ENCODE data around the gene PSAP. TPM values are rescaled to one million over a fixed set of nuclear protein-coding genes. Genes with fewer than 3 reads are reported as not detected.

PSAP gene
- total RNA-seq, 1 donor from 2014 or later: 358 TPM

- Histone ChIP-seq H3K9me3 (ENCODE audit: low read depth) (no peaks in the 10 kb centered on the region), H3K4me2 (peak overlapping the region; percentile 77), H3F3A (ENCODE audit: low read depth) (no peaks in the 10 kb centered on the region), H2AFZ (replicated peaks) (peak overlapping the region; percentile 59), H3K9ac (no peak overlapping the region), H4K20me1 (ENCODE audit: low read depth) (no peaks in the 10 kb centered on the region), H3K4me1 (no peaks in the 10 kb centered on the region), H3K4me3 (peak overlapping the region; percentile 51), H3K79me2 (ENCODE audit: low read depth) (no peaks in the 10 kb centered on the region), H3K27ac (no peak overlapping the region), H3K36me3 (no peaks in the 10 kb centered on the region), H3K27me3 (peaks cover 45% of the 10 kb centered on the region)
- Mint-ChIP-seq H3K36me3 (no peaks in the 10 kb centered on the region), H3K4me3 (peak overlapping the region; percentile 43), H3K9me3 (no peaks in the 10 kb centered on the region), H3K27me3 (ENCODE audit: insufficient read depth, low read depth) (peaks cover 12% of the 10 kb centered on the region), H3K27ac (no peak overlapping the region), H3K4me1 (peaks cover 4% of the 10 kb centered on the region)
- no peak for DNase-seq (ENCODE audit: low spot score)
- no peak for TF ChIP-seq EZH2phosphoT487 (IDR thresholded peaks at IDR 0.05)
- no peak for TF ChIP-seq EZH2 (IDR thresholded peaks at IDR 0.05)
- TF ChIP-seq CTCF (IDR thresholded peaks at IDR 0.05): no peak
Observed at GRCh38 chr10:71772832-71773220, 78.2 kb downstream of the PSAP start.

- H3K27me3 ChIP-seq: peaks cover 45% of the 10 kb centered on the region
- no peak for TF ChIP-seq EZH2 (IDR thresholded peaks at IDR 0.05)
- no peak for TF ChIP-seq EZH2phosphoT487 (IDR thresholded peaks at IDR 0.05)
- TF ChIP-seq CTCF (IDR thresholded peaks at IDR 0.05): no peak
- no peaks in the 10 kb centered on the region for H3K79me2 ChIP-seq (ENCODE audit: low read depth)
- Mint-ChIP-seq H3K36me3 (no peaks in the 10 kb centered on the region), H3K27ac (no peak overlapping the region), H3K27me3 (ENCODE audit: insufficient read depth, low read depth) (peaks cover 12% of the 10 kb centered on the region), H3K4me3 (no peak overlapping the region), H3K4me1 (peaks cover 8% of the 10 kb centered on the region), H3K9me3 (no peaks in the 10 kb centered on the region)
- H2AFZ ChIP-seq (replicated peaks): no peak overlapping the region
- peaks cover 4% of the 10 kb centered on the region for H3K4me1 ChIP-seq
- no peak overlapping the region for H3K9ac ChIP-seq
- H3K9me3 ChIP-seq (ENCODE audit: low read depth): no peaks in the 10 kb centered on the region
- DNase-seq (ENCODE audit: low spot score): no peak
- no peak overlapping the region for H3K27ac ChIP-seq
- no peaks in the 10 kb centered on the region for H3F3A ChIP-seq (ENCODE audit: low read depth)
- H3K4me2 ChIP-seq: no peak overlapping the region
- no peaks in the 10 kb centered on the region for H4K20me1 ChIP-seq (ENCODE audit: low read depth)
- H3K36me3 ChIP-seq: no peaks in the 10 kb centered on the region
- H3K4me3 ChIP-seq: no peak overlapping the region
Observed at GRCh38 chr10:71771821-71772617, 79.0 kb downstream of the PSAP start.

- Histone ChIP-seq H3K9me3 (ENCODE audit: low read depth) (no peaks in the 10 kb centered on the region), H3K27me3 (peaks cover 45% of the 10 kb centered on the region), H4K20me1 (ENCODE audit: low read depth) (no peaks in the 10 kb centered on the region), H3K4me3 (no peak overlapping the region), H2AFZ (replicated peaks) (no peak overlapping the region), H3F3A (ENCODE audit: low read depth) (no peaks in the 10 kb centered on the region), H3K79me2 (ENCODE audit: low read depth) (no peaks in the 10 kb centered on the region), H3K27ac (no peak overlapping the region), H3K9ac (no peak overlapping the region), H3K4me1 (peaks cover 4% of the 10 kb centered on the region), H3K4me2 (no peak overlapping the region), H3K36me3 (no peaks in the 10 kb centered on the region)
- Mint-ChIP-seq H3K27ac (no peak overlapping the region), H3K9me3 (no peaks in the 10 kb centered on the region), H3K4me1 (peaks cover 15% of the 10 kb centered on the region), H3K4me3 (no peak overlapping the region), H3K27me3 (ENCODE audit: insufficient read depth, low read depth) (peaks cover 12% of the 10 kb centered on the region), H3K36me3 (no peaks in the 10 kb centered on the region)
- TF ChIP-seq CTCF (IDR thresholded peaks at IDR 0.05): no peak
- TF ChIP-seq EZH2 (IDR thresholded peaks at IDR 0.05): no peak
- TF ChIP-seq EZH2phosphoT487 (IDR thresholded peaks at IDR 0.05): no peak
- no peak for DNase-seq (ENCODE audit: low spot score)
Observed at GRCh38 chr10:71771204-71771603, 79.8 kb downstream of the PSAP start.
